Glutamatergic neuron (in vitro differentiated cells): ENCODE data around the gene DUSP19. TPM values are rescaled to one million over a fixed set of nuclear protein-coding genes. Genes with fewer than 3 reads are reported as not detected.
A peak's percentile ranks its signal among the peaks of the same experiment; 100 is the strongest.

Experiments used
- DNase-seq: peaks from one replicate; pipeline ENCODE4 v3.0.0; 2022
- H3K27ac Mint-ChIP-seq: one replicate; pipeline ENCODE4 v1.8.0; 2020; ENCODE audit warnings: mild to moderate bottlenecking, mixed read lengths, inconsistent platforms; ENCODE audit not compliant: unreplicated experiment
- H3K27me3 Mint-ChIP-seq: one replicate; pipeline ENCODE4 v1.8.0; 2020; ENCODE audit warnings: mild to moderate bottlenecking, moderate library complexity, mixed read lengths, inconsistent platforms; ENCODE audit not compliant: unreplicated experiment
- H3K36me3 Mint-ChIP-seq: one replicate; pipeline ENCODE4 v1.8.0; 2020; ENCODE audit warnings: mild to moderate bottlenecking, mixed read lengths, inconsistent platforms; ENCODE audit not compliant: unreplicated experiment
- H3K4me1 Mint-ChIP-seq: one replicate; pipeline ENCODE4 v1.8.0; 2020; ENCODE audit warnings: mild to moderate bottlenecking, low read depth, mixed read lengths, inconsistent platforms; ENCODE audit not compliant: unreplicated experiment
- H3K4me3 Mint-ChIP-seq: one replicate; pipeline ENCODE4 v1.8.0; 2020; ENCODE audit warnings: mild to moderate bottlenecking, mixed read lengths, inconsistent platforms; ENCODE audit not compliant: unreplicated experiment
- H3K9me3 Mint-ChIP-seq: one replicate; pipeline ENCODE4 v1.8.0; 2020; ENCODE audit warnings: mild to moderate bottlenecking, moderate library complexity, mixed read lengths, inconsistent platforms; ENCODE audit not compliant: unreplicated experiment
- CTCF ChIP-seq: fragments of 200-600 bp; sonication (generic); IDR thresholded peaks from one replicate; pipeline ENCODE4 v1.5.0; 2021; ENCODE audit not compliant: partially characterized antibody, unreplicated experiment
- long read RNA-seq: library from polyadenylated mRNA; unstranded; transcript quantifications from one replicate; pipeline ENCODE4 v2.0.0, GENCODE V29; 2020; ENCODE audit not compliant: unreplicated experiment
- total RNA-seq: library from RNA; stranded (reverse); fragmentation: NEBNext Ultra II Directional; extraction: Animal tissue kit (Norgen Biotek cat#: 25700); gene quantifications from one replicate; pipeline ENCODE4 v1.2.1, GENCODE V29; 2021; ENCODE audit not compliant: unreplicated experiment

The DUSP19 gene, protein sequence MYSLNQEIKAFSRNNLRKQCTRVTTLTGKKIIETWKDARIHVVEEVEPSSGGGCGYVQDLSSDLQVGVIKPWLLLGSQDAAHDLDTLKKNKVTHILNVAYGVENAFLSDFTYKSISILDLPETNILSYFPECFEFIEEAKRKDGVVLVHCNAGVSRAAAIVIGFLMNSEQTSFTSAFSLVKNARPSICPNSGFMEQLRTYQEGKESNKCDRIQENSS
- total RNA-seq: 1.6 TPM
- long read RNA-seq: 0 reads

- H3K4me3 Mint-ChIP-seq: peak within 1 kb of the TSS; percentile 95
- H3K27ac Mint-ChIP-seq: peak within 1 kb of the TSS; percentile 88
- no peaks in the 10 kb centered on the region for H3K9me3 Mint-ChIP-seq
- TF ChIP-seq CTCF: no peak
- no peaks in the 10 kb centered on the region for H3K36me3 Mint-ChIP-seq
- peak; percentile 82 for DNase-seq
- no peaks in the 10 kb centered on the region for H3K4me1 Mint-ChIP-seq
- no peaks in the 10 kb centered on the region for H3K27me3 Mint-ChIP-seq
Measured at GRCh38 chr2:183078464-183079138, at the start of gene DUSP19. Gene DUSP19 (plus strand): TSS chr2:183078747. CDS start chr2:183078934, 187 bp downstream.

- no peak for TF ChIP-seq CTCF
- Mint-ChIP-seq H3K36me3 (no peaks in the 10 kb centered on the region), H3K4me1 (peaks cover 11% of the 10 kb centered on the region), H3K27me3 (no peaks in the 10 kb centered on the region), H3K9me3 (no peaks in the 10 kb centered on the region), H3K27ac (no peak overlapping the region), H3K4me3 (no peak overlapping the region)
- no peak for DNase-seq
Measured at GRCh38 chr2:183029219-183029618, 49.3 kb upstream of the DUSP19 start.

DNA sequence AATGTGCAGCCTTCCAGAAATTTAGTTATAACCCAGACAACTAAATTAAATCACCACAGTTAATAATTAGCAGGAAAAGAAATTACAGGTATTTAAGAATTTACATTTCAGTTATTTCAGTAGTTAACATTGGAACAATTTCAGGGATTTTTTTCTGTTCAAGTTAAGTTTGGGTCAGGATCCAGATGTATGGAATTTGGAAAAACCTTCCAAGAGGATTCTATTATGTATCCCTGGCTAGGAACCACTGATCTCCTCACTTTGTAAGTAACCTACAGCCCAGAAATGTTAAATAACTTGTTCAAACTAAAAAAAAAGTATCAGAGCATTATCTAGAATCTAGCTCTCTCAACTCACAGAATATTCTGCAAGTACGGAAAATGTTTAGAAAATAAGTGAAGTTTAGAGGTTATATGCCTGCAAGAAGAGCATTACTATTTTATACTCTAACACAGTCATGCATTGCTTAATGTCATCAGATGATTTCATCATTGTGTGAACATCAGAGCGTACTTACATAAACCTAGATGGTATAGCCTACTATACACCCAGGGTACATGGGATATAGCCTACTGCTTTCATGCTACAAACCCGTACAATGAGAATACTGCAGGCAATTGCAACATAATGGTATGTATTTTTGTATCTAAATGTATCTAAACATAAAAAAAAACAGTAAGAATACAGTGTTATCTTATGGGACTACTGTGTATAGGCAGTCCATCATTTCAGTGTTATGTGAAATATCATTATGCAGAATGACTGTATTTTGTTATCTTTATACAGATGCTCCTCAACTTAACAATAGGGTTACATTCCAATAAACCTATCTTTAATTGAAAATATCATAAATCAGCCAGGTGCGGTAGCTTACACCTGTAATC, 46.4 kb upstream of the DUSP19 start:
- Mint-ChIP-seq H3K27ac (no peak overlapping the region), H3K4me3 (no peak overlapping the region), H3K4me1 (peaks cover 26% of the 10 kb centered on the region)

DNA sequence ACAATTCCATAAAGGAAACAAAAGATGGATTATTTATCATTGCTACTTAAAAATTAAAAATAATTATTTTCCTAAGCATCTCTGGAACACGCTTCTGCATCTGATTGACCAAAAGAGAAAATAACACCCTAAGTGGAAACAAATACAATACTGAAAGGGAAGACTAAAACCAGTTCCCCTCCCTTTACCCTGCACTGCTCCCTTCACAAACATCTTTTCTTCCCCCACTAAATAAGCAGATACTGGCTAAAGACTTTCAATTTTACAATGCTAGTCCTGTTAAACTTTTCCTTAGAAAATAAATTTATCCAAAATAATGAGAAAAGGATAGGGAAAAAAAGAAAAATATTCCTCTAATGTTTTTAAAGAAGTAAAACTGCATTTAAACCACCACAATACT, 44.6 kb upstream of the DUSP19 start:
- Mint-ChIP-seq H3K4me1 (peaks cover 29% of the 10 kb centered on the region), H3K27me3 (peaks cover 4% of the 10 kb centered on the region), H3K4me3 (no peak overlapping the region), H3K9me3 (peaks cover 8% of the 10 kb centered on the region), H3K27ac (no peak overlapping the region), H3K36me3 (no peaks in the 10 kb centered on the region)
- DNase-seq: no peak
- TF ChIP-seq CTCF: no peak

More for the DNA sequence above, 46.4 kb upstream of the DUSP19 start:
- Mint-ChIP-seq H3K36me3 (no peaks in the 10 kb centered on the region), H3K27me3 (no peaks in the 10 kb centered on the region), H3K9me3 (peaks cover 6% of the 10 kb centered on the region)
- DNase-seq: no peak
- no peak for TF ChIP-seq CTCF
